HepG2 (cell line): ENCODE results near the gene AGBL1. TPM values are rescaled to one million over a fixed set of nuclear protein-coding genes. Genes with fewer than 3 reads are reported as not detected.

ENCODE experiments used
- ATAC-seq: fragments of 200-7000 bp; cut with Tn5 transposase; 3 replicates; pipeline ENCODE4 v1.9.1; 2020; ENCODE audit warnings: mild to moderate bottlenecking, moderate library complexity
- BruUV-seq: library from RNA; stranded (reverse); fragments of 400-500 nt; replicated peaks from 2 replicates; lab custom pipeline; 2021; lab: Mats Ljungman, UMichigan
- CTCF ChIA-PET: fragments of 300-600 bp; formaldehyde crosslinking; extraction: SDS; loops from one replicate; lab custom pipeline; 2021; ENCODE audit warnings: low total read pairs, inconsistent platforms, low intra/inter-chr PET ratio; lab: Yijun Ruan, JAX
- POLR2A ChIA-PET: fragments of 350-600 bp; sonication (Branson Sonifier 250); formaldehyde crosslinking; loops from one replicate; lab custom pipeline; 2020; ENCODE audit warnings: antibody characterized with exemption, inconsistent platforms; lab: Yijun Ruan, JAX
- DNase-seq: peaks from one replicate; pipeline ENCODE4 v3.0.0-alpha.2; 2015; ENCODE audit warnings: low spot score
- FAIRE-seq: peaks from 3 replicates; lab custom pipeline; 2011; peaks lifted over from hg19 to GRCh38; lab: Jason Lieb, UNC
- H2AFZ ChIP-seq: one replicate; pipeline ENCODE4 v1.6.1; 2011; ENCODE audit warnings: low read length, inconsistent platforms
- H3K27ac ChIP-seq: fragments of 300-600 bp; 3 replicates; pipeline ENCODE4 v1.8.0; 2011; ENCODE audit warnings: mixed run types, mild to moderate bottlenecking, mixed read lengths, low read length, inconsistent platforms; ENCODE audit not compliant: insufficient read depth; ENCODE audit errors: extremely low read length
- H3K27me3 ChIP-seq, 2 experiments: fragments of 200-600 bp in 1 of 2; 2 replicates in 1 of 2; 3 replicates in 1 of 2; pipeline versions ENCODE4 v1.6.0 to v1.8.0; 2011; ENCODE audit warnings: low read length in 2 of 2, mild to moderate bottlenecking in 2 of 2, moderate library complexity in 2 of 2, inconsistent platforms in 1 of 2; ENCODE audit not compliant: insufficient read depth in 2 of 2, control insufficient read depth in 1 of 2
- H3K36me3 ChIP-seq, 2 experiments: fragments of 200-600 bp in 1 of 2; replicated peaks in 1 of 2; 2 replicates in 1 of 2; 3 replicates in 1 of 2; pipeline versions ENCODE4 v1.5.1 to v1.8.0; 2011; ENCODE audit warnings: low read length in 2 of 2, inconsistent platforms in 1 of 2; ENCODE audit not compliant: insufficient read depth in 2 of 2, control insufficient read depth in 1 of 2
- H3K4me1 ChIP-seq: 2 replicates; pipeline ENCODE4 v1.5.1; 2012; ENCODE audit warnings: low read length, inconsistent platforms; ENCODE audit not compliant: insufficient read depth
- H3K4me2 ChIP-seq: 2 replicates; pipeline ENCODE4 v1.6.0; 2011; ENCODE audit warnings: low read depth, low read length, inconsistent platforms
- H3K4me3 ChIP-seq, 3 experiments: fragments of 200-600 bp in 1 of 3; sonication (generic), shearing (Covaris generic) in 1 of 3; replicated peaks in 1 of 3; 2 replicates each; pipeline ENCODE4 v1.5.1; 2011 to 2016; ENCODE audit warnings: low read length in 3 of 3, inconsistent platforms in 2 of 3, low read depth in 2 of 3, mild to moderate bottlenecking in 2 of 3, control low read depth in 1 of 3, mixed read lengths in 1 of 3; ENCODE audit not compliant: insufficient read depth in 1 of 3
- H3K79me2 ChIP-seq: one replicate; pipeline ENCODE4 v1.6.1; 2011; ENCODE audit warnings: low read length, inconsistent platforms; ENCODE audit not compliant: insufficient read depth
- H3K9ac ChIP-seq: 2 replicates; pipeline ENCODE4 v1.6.0; 2011; ENCODE audit warnings: mild to moderate bottlenecking, low read depth, low read length, inconsistent platforms; ENCODE audit not compliant: insufficient read depth
- H3K9me3 ChIP-seq: 2 replicates; pipeline ENCODE4 v1.5.1; 2012; ENCODE audit warnings: mild to moderate bottlenecking, low read length
- H4K20me1 ChIP-seq: 2 replicates; pipeline ENCODE4 v1.6.0; 2011; ENCODE audit warnings: inconsistent platforms, mild to moderate bottlenecking, low read length, moderate library complexity; ENCODE audit not compliant: insufficient read depth
- ARNT ChIP-seq: fragments of 450-650 bp; IDR thresholded peaks from 2 replicates; pipeline ENCODE4 v1.6.1; 2017
- PHF21A ChIP-seq: sonication (generic); formaldehyde crosslinking; IDR thresholded peaks from 2 replicates; pipeline ENCODE4 v1.5.0; 2020; ENCODE audit warnings: mild to moderate bottlenecking, missing genetic modification reagents
- TARDBP ChIP-seq: sonication (generic); formaldehyde crosslinking; IDR thresholded peaks from 2 replicates; pipeline ENCODE4 v1.8.0; 2022; ENCODE audit warnings: mild to moderate bottlenecking, missing genetic modification reagents
- THRA ChIP-seq: sonication (generic); formaldehyde crosslinking; IDR thresholded peaks from 2 replicates; pipeline ENCODE4 v1.4.0; 2020; ENCODE audit warnings: missing genetic modification reagents, borderline replicate concordance
- TOE1 ChIP-seq: sonication (generic); formaldehyde crosslinking; IDR thresholded peaks from 2 replicates; pipeline ENCODE4 v1.4.0; 2020; ENCODE audit warnings: mild to moderate bottlenecking, missing genetic modification reagents
- TP53 ChIP-seq: sonication (generic); formaldehyde crosslinking; conservative IDR thresholded peaks from 2 replicates; pipeline ENCODE4 v1.4.0; 2020; ENCODE audit warnings: missing genetic modification reagents
- U2AF1 ChIP-seq: fragments of 200-400 bp; formaldehyde crosslinking; optimal IDR thresholded peaks from 2 replicates; pipeline ENCODE3; 2017; ENCODE audit warnings: mild to moderate bottlenecking, low read depth, low read length
- ZMYM3 ChIP-seq: sonication (generic); formaldehyde crosslinking; IDR thresholded peaks from 2 replicates; pipeline ENCODE4 v1.5.1; 2020; ENCODE audit warnings: mild to moderate bottlenecking, missing genetic modification reagents
- ZNF180 ChIP-seq: sonication (generic); formaldehyde crosslinking; IDR thresholded peaks from 2 replicates; pipeline ENCODE4 v1.4.0; 2020; ENCODE audit warnings: low read depth, missing genetic modification reagents, borderline replicate concordance
- ZNF766 ChIP-seq: sonication (generic); formaldehyde crosslinking; IDR thresholded peaks from 2 replicates; pipeline ENCODE4 v1.5.0; 2020; ENCODE audit warnings: missing genetic modification reagents, borderline replicate concordance
- ZNF878 ChIP-seq: sonication (generic); formaldehyde crosslinking; IDR thresholded peaks from 2 replicates; pipeline ENCODE4 v1.8.1; 2023; ENCODE audit warnings: mild to moderate bottlenecking, missing genetic modification reagents, moderate library complexity
- WGBS: methylation state at CpG from one replicate; pipeline ENCODE4 v1.1.6; 2017; ENCODE audit warnings: low lambda C conversion rate; 5-methylcytosine and 5-hydroxymethylcytosine counted together
- in situ Hi-C: cut with HindIII; loops from 2 replicates; pipeline ENCODE4 v1.10.0; 2017; ENCODE audit warnings: low pct_unique_long_range_greater_than_20kb; ENCODE audit not compliant: extremely low pct_ligation_motif_present
- intact Hi-C: fragments of 100-400 bp; cut with micrococcal nuclease; formaldehyde crosslinking; loops from one replicate; pipeline ENCODE4 v1.10.0; 2022; ENCODE audit not compliant: unreplicated experiment
- polyA plus RNA-seq, 8 experiments: library from polyadenylated mRNA; depleted of rRNA in 3 of 8; stranded (reverse) in 7 of 8; unstranded in 1 of 8; fragments of >200 nt; fragmentation: Illumina TruSeq in 4 of 8; extraction: Trizol in 4 of 8; gene quantifications; 2 replicates each; pipeline versions ENCODE4 v1.2.1 to v1.2.3, GENCODE V29; 2011 to 2016; ENCODE audit warnings: low read depth in 4 of 8, missing spikeins in 1 of 8, mixed read lengths in 1 of 8; ENCODE audit not compliant: insufficient read depth in 1 of 8
- total RNA-seq, 5 experiments: library from RNA; depleted of rRNA; stranded (reverse); fragments of >200 nt; fragmentation: Illumina TruSeq; extraction: Trizol; gene quantifications; 2 replicates each; pipeline ENCODE4 v1.2.3, GENCODE V29; 2016; ENCODE audit warnings: low read depth in 1 of 5
- TF ChIP-seq, protein P1 (sequence below): sonication (generic); formaldehyde crosslinking; IDR thresholded peaks from 2 replicates; pipeline ENCODE4 v1.4.0; 2020; ENCODE audit warnings: mild to moderate bottlenecking, low read depth, missing genetic modification reagents

AGBL1 gene
- total and polyA plus RNA-seq, 2 of the 13 experiments (the other 11 are each of a cell fraction or from before 2014, with no cell fraction given), result 0.01 TPM; not detected in 1

- H3K9me3 ChIP-seq, result peaks cover 78% of the 10 kb centered on the region
- H3K4me3 ChIP-seq, result no peak overlapping the region
- no peaks in the 10 kb centered on the region for H3K79me2 ChIP-seq
- H3K27ac ChIP-seq, result no peak overlapping the region
- in situ Hi-C loops (no loop called here), intact Hi-C loops (no loop called here)
- no peaks in the 10 kb centered on the region for H3K27me3 ChIP-seq
- no peak overlapping the region for H2AFZ ChIP-seq
- H3K36me3 ChIP-seq, result no peaks in the 10 kb centered on the region
- CTCF ChIA-PET, result no interaction called here
- DNase-seq (no peak), ATAC-seq (no peak), FAIRE-seq (no peak)
- TF ChIP-seq ZNF180 (CRISPR knock-in tag) (no peak), PHF21A (CRISPR knock-in tag) (no peak), TP53 (CRISPR knock-in tag) (no peak), ZMYM3 (no peak), THRA (CRISPR knock-in tag) (no peak), ZNF878 (no peak), TOE1 (no peak), TARDBP (CRISPR knock-in tag) (no peak), ARNT (no peak), U2AF1 (no peak), ZNF766 (CRISPR knock-in tag) (no peak)
- TF ChIP-seq, protein P1, sequence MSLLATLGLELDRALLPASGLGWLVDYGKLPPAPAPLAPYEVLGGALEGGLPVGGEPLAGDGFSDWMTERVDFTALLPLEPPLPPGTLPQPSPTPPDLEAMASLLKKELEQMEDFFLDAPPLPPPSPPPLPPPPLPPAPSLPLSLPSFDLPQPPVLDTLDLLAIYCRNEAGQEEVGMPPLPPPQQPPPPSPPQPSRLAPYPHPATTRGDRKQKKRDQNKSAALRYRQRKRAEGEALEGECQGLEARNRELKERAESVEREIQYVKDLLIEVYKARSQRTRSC (CRISPR knock-in tag), result no peak
- H3K4me1 ChIP-seq, result no peaks in the 10 kb centered on the region
- no peaks in the 10 kb centered on the region for H4K20me1 ChIP-seq
- no TSS peak for BruUV-seq
- POLR2A ChIA-PET, result no interaction called here
- no peak overlapping the region for H3K9ac ChIP-seq
- no peak overlapping the region for H3K4me2 ChIP-seq
- 0% methylated on average over 5 of the region's 5 CpGs for WGBS
Observed at GRCh38 chr15:86765281-86765680, 685.6 kb downstream of the AGBL1 start.
